ENCODE measurements around the gene SLC39A12.

Gene SLC39A12

DNA sequence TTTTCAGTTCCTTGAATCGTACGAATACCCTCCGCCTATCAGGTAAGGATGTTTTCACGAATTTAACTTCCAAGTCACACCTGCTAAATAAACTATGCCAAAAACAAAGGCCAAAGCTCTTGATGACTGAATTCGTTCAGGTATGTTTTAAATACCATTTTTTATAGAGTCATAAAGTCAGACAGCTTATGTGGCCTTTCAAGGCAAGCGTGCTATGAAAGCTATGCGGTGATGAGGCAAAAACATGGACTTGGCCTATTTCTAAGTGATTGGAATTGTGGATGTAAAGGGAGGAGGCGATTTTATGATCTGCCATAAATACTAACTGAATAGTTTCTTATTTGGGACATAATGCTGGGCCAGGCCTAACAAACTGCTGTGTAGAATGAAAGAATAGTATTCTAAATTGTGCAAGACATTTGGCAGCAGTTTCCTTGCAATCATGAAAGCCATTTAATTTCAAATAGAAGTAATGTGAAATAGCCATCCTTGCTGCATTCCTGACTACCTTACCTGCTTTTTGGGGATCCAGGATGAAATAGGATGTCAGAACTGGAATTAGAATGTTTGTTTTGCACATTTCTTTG, 14.0 kb downstream of the SLC39A12 start:
- no peak for DNase-seq

- DNase-seq, result no peak
Observed at GRCh38 chr10:17974505-17974904, 22.8 kb downstream of the SLC39A12 start.

DNA sequence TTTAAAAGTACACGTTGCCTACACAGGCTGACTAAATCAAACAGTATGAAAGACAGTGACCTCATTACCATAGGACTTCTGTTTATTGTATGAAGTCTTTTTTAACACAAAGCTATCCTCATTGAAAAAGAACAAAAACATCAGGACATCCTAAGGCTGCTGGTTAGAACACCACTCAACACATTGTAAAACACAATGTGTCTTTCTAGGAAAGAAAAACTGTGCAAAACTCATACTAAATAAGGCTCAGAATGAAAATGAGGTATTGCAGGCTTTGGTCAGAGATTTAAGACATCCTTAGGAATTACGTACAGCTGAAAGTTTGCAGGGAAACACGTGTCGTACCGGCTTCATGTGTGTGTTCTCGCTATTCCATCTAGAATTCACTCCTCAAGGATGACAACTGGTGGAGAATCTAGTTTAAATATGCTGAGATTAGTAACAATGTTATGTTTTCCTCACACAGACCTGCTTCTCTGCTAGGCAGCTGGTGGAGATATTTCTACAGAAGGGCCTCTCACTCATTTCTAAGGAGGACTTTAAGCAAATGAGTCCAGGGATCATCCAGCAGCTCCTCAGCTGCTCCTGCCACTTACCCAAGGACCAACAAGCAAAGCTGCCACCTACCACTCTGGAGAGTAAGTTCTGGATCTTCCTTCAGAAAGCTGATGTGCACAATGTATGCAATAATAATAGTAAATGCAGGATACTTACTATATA, 29.3 kb downstream of the SLC39A12 start:
- no peak for DNase-seq

DNA sequence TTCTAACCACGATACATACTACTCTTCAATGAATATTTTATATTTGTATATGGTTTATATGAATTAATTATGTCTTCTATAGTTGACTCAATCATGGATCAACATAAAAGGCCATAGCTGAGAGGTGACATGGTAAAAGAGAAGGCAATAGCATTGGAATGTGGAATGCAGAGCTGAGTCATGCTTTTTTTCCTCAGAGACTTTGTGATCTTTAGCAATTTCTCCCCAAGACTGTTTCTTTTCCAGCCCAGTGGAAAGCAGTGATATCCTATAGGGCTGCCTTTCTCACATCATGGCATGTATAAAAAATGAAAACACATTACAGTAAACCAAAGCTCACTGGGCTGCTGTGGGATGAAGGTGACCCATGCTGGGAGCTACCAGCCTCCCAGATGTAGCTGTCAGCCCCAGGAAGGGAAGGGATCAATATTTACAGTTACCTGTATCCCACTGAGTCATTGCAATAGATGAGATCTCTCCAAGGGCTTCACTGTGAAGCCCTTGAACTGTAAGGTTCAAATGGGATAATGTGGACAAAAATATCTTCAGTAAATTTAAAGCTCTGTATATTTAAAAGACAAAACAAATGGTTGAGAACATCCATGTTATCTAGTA, 30.2 kb downstream of the SLC39A12 start:
- DNase-seq, result no peak

GRCh38 chr10:17984056-17984455, 32.3 kb downstream of the SLC39A12 start:
- DNase-seq, result no peak

- DNase-seq, result no peak
Observed at GRCh38 chr10:17984563-17984962, 32.8 kb downstream of the SLC39A12 start.

DNA sequence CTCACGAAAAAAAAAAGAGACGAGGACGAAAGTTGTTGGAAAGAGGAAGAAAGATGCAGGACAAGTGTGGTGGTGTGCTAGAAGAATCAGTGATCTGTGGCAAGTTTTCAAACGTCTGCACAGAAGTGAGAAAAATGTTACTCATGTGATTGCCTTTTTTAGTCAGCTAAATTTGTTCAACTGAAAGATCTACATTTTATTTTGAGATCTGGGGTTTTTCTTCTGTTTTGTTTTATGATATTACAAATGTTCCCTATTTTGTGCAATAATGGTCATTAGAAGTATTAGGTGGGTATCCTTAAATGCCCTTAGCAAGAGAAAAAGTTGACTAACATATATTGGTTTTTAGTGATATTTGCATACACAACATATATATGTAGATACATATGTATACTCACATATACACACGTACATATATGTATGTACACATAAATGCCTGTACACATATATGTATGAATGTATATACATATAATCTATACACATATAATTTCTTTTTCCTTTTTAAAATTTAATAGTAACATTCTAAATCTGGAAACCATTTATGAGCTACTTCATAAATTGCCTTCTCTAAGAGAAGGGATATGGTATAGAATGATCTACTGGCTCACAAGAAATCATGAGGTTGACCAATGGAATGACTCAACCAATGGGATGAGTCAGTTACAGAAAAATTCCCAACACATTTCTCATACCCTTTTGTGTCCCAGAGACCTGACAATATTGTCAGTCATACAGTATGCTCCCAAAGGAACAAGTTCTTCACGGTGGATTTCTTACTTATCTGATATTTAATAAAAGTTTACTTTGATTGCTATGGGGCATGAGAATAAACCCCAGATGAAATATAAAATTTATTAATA, 38.4 kb downstream of the SLC39A12 start:
- DNase-seq, result no peak

GRCh38 chr10:17992266-17992665, 40.5 kb downstream of the SLC39A12 start:
- no peak for DNase-seq

DNA sequence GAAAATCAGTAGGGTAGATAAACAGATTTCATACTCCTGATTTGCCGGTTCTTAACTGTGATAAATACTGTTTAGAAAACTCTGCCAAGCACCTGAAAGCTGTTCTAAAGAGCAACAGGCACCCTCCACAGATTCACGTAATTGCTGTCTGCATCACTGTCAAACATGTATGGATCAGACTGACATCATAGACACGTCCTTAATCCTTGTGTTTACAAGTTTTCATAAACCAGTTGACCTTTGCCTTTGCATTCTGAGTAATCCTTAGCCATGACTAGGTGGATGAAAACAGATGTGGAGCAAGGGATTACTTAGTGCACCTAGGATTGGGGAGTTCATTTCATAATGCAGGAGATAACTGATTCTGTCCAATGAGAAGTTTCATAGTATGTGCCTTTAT, 41.6 kb downstream of the SLC39A12 start:
- no peak for DNase-seq

- no peak for DNase-seq
Observed at GRCh38 chr10:18000601-18001000, 48.9 kb downstream of the SLC39A12 start.

DNA sequence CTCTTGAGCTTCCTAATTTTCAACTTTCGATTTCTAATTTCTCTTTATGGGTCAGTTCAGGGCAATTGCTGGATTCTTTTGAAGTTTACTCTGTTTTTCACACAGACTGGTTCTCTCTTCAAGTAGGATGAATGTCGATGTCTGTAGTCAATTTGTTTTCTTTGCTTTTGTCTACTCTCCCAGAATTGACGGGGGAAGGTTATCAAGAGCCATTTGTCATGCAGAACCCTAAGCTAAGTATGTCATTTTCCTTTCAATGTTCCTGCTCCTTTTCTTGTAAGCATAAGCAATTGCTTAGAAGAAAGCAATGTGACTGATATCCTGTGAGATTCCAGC, 53.7 kb downstream of the SLC39A12 start:
- DNase-seq, result no peak

- no peak for DNase-seq
Observed at GRCh38 chr10:18005781-18006456, 54.2 kb downstream of the SLC39A12 start.

DNA sequence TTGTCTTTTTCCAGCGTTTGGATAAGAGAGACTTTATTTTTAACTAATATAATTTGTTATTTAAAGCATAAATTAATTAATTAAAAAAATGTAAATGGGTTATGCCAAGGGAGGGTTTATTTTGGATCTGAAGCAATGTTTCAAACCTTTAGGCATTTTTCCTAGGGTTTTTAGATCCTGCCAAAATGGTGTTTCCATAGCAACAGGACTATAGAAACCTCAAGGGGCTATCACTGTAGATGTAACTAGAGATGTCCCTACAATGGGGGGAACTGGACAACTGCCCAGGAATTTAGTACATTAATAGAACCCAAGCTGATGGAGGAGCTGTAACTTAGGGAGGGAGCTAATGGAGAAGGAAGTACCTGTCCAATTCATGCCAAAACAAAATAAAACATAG, 57.3 kb downstream of the SLC39A12 start:
- DNase-seq, result no peak

DNA sequence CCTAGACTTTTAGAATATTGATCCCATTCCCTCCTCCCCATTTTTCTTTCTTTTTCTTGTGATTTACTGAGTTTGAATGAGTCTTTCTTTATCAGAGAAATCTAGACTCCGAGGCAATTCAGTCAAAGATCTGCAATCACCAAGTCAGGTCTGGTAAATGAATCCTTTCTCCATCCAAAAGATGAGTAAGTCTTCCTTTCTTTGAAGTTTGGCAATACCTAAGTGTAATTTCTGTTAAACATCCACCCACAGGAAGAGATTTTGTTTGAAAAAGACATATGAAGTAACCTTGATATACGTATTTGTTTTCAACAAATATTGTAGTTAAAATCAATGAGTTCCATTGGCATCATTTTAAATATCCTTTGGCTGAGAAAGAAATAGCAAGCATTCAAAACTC, 58.3 kb downstream of the SLC39A12 start:
- no peak for DNase-seq

- no peak for DNase-seq
Observed at GRCh38 chr10:18020523-18020922, 68.8 kb downstream of the SLC39A12 start.

DNA sequence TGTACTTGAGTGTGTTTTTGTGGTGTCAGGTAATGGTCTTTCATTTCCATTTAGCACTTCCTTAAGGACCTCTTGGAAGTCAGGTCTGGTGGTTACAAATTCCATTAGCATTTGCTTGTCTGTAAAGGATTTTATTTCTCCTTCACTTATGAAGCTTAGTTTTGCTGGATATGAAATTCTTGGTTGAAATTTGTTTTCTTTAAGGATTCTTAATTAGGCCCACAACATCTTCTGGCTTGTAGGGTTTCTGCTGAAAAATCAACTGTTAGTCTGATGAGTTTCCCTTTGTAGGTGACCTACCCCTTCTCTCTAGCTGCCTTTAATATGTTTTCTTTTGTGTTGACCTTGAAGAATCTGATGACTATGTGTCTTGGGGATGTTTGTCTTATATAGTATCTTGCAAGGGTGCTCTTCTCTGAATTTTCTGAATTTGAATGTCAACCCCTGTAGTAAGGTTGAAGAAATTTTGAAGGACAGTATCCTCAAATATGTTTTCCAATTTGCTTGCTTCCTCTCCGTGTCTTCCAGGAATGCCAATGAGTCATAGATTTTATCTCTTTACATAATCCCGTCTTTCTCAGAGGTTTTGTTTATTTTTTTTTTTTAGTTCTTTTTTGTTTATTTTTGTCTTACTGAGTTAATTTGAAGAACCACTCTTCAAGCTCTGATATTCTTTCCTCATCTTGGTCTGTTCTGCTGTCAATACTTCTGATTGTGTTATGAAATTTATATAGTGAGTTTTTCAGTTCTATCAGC, 70.2 kb downstream of the SLC39A12 start:
- no peak for DNase-seq

DNA sequence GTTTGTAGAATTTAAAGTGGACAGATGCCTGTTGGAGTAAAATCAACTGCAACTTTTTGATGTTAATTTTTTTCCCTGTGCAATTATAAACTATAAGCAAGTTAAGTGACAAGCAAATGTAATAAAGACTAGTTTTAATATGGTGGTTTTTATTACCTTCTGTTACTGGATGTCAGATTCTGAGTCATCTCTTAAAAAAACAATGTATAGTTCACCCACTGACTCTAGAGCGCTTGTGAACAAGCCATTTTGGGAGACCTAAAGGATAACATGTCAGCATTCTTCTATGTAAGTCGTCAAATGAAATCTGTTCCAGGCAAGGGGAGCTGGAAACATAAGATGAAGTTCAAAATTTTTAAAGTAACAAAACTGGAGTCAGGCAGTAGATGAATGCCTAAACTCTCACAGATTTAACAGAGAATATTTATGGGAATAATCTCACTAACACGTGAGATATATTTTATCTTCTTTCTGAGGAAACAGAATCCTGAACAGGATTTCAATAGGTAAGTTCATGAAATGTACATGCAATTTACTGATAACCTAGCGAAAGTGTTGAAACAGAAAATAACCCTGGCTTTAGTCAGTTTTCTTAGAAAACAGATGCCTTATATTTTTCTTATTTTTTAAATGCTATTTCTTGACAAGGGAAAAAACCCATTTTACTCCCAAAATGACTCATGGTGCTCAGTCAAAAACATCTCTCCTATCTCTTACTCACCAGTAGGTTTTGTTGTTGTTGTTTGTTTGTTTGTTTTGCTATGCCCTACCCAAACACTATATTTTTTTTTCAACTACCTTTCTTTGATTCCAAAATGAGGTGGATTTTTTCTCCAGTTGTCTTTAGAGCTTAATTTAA, 91.7 kb downstream of the SLC39A12 start:
- no peak for DNase-seq

DNA sequence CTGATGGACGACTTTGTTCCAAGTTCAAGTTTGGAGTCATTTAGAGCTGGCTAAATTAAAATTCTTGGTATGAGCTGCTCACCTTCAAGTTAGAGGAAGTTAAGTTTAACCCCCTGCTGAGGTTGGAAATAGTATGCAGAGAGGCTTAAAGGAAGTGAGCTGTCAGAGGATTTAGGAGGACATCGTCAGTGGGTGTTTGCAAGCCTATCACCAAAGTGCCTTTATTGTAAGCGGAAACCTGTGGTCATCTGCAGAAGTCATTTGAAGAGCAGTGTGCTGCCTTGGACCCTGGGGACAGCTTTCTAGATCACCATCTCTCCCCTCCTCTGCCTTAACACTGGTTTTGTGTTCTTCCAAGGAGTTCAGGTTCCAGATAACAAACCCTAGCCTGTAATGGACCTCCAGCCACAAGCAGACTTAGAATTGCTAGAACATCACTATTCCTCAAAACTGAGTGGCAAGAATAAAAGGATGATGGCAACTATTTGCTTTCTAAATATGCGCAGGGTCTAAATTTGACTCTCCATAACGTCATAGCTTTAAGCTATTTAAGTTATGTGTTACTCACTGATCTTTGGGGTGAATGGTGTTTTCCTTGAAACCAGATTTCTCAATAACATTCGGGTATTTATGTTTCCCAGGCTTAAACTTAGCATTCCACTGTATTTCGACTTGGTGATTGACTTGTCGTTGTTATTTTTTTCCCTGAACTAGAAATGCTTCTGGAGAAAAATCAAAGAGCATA, 93.4 kb downstream of the SLC39A12 start:
- DNase-seq, result no peak

- no peak for DNase-seq
Observed at GRCh38 chr10:18056583-18056982, 104.9 kb downstream of the SLC39A12 start.

GRCh38 chr10:18059826-18060559, 108.3 kb downstream of the SLC39A12 start:
- DNase-seq, result no peak
